Panc1 (cell line): ENCODE results near the gene RPS28.

ENCODE experiments used
- POLR2AphosphoS5 ChIP-seq: IDR thresholded peaks from 2 replicates; pipeline ENCODE4 v1.6.1; 2012; ENCODE audit warnings: mild to moderate bottlenecking, low read depth, low read length, moderate library complexity
- TF ChIP-seq, protein P1 (sequence below): fragments of 450-650 bp; IDR thresholded peaks from 2 replicates; pipeline ENCODE4 v1.5.1; 2017; ENCODE audit warnings: mild to moderate bottlenecking

DNA sequence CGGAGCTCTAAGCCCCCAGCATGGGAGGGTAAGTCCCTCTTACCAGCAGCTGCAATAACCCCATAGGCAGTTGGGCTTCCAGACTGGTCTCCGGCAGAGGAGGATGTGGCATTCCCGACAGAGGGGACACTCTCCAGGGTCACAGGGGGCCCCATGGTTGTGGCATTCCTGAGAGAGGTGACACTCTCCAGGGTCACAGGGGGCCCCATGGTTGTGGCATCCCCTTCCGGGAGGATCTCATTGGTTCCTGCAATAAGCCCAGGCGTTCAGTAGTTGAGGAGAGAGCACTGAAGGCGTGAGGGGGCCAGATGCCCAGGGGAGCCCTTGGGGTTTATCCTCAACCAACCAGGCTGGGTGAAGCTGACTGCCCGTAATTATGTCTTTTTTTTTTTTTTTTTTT lies 18.6 kb upstream of the RPS28 start:
- TF ChIP-seq, protein P1, sequence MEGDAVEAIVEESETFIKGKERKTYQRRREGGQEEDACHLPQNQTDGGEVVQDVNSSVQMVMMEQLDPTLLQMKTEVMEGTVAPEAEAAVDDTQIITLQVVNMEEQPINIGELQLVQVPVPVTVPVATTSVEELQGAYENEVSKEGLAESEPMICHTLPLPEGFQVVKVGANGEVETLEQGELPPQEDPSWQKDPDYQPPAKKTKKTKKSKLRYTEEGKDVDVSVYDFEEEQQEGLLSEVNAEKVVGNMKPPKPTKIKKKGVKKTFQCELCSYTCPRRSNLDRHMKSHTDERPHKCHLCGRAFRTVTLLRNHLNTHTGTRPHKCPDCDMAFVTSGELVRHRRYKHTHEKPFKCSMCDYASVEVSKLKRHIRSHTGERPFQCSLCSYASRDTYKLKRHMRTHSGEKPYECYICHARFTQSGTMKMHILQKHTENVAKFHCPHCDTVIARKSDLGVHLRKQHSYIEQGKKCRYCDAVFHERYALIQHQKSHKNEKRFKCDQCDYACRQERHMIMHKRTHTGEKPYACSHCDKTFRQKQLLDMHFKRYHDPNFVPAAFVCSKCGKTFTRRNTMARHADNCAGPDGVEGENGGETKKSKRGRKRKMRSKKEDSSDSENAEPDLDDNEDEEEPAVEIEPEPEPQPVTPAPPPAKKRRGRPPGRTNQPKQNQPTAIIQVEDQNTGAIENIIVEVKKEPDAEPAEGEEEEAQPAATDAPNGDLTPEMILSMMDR = no peak
- no peak for TF ChIP-seq POLR2AphosphoS5
